Ascending aorta (tissue), 2 donors: Measurements from ENCODE around the gene C6orf47. TPM values are rescaled to one million over a fixed set of nuclear protein-coding genes. Genes with fewer than 3 reads are reported as not detected.

Experiments used
- DNase-seq, 2 donors: peaks; one replicate each; pipeline ENCODE4 v3.0.0-alpha.2; 2019; ENCODE audit warnings: low spot score in 2 of 2
- H3K27ac ChIP-seq, 2 donors: fragments of 200-600 bp; sonication (generic); one replicate each; pipeline ENCODE4 v1.5.1; 2016 to 2017; ENCODE audit warnings: mild to moderate bottlenecking in 1 of 2
- H3K27me3 ChIP-seq: fragments of 200-600 bp; sonication (generic); one replicate; pipeline ENCODE4 v1.5.1; 2017
- H3K36me3 ChIP-seq, 2 donors: fragments of 200-600 bp; sonication (generic); one replicate each; pipeline ENCODE4 v1.5.1; 2016
- H3K4me1 ChIP-seq, 2 donors: fragments of 200-600 bp; sonication (generic); one replicate each; pipeline ENCODE4 v1.5.1; 2016 to 2017; ENCODE audit warnings: mild to moderate bottlenecking in 1 of 2
- H3K4me3 ChIP-seq, 2 donors: fragments of 200-600 bp; sonication (generic); one replicate each; pipeline ENCODE4 v1.5.1; 2016 to 2017; ENCODE audit warnings: mild to moderate bottlenecking in 1 of 2
- H3K9me3 ChIP-seq, 2 donors: fragments of 200-600 bp; sonication (generic); one replicate each; pipeline ENCODE4 v1.5.1; 2016
- CTCF ChIP-seq, 3 experiments: fragments of 200-600 bp in 2 of 3; fragments of 450-650 bp in 1 of 3; sonication (generic) in 2 of 3; IDR thresholded peaks; one replicate each; pipeline ENCODE4 v1.5.1; 2016 to 2019; ENCODE audit warnings: antibody characterized with exemption in 3 of 3, mild to moderate bottlenecking in 1 of 3, moderate library complexity in 1 of 3
- intact Hi-C: fragments of 100-400 bp; cut with DNase I; formaldehyde crosslinking; loops from one replicate; pipeline ENCODE4 v1.15.1; 2023
- total RNA-seq: library from RNA; depleted of rRNA; stranded (reverse); fragments of >200 nt; gene quantifications from one replicate; pipeline ENCODE4 v1.1.0, GENCODE V29; 2016

C6orf47 gene
- total RNA-seq, 1 donor from 2014 or later = 20.9 TPM

GRCh38 chr6:31657406-31658157 lies 3.0 kb downstream of the C6orf47 start:
- DNase-seq = no peak
- Histone ChIP-seq H3K4me1 (peaks cover 11 to 34% of the 10 kb centered on the region in 2 donors), H3K4me3 (no peak overlapping the region), H3K27me3 (no peaks in the 10 kb centered on the region), H3K36me3 (peaks cover 7 to 24% of the 10 kb centered on the region in 2 donors), H3K27ac (peak overlapping the region in 1 of 2 donors; percentile 14), H3K9me3 (no peaks in the 10 kb centered on the region)
- no peak for TF ChIP-seq CTCF (IDR thresholded peaks at IDR 0.05)
- intact Hi-C loops = no loop called here

GRCh38 chr6:31655349-31656237 lies 5.0 kb downstream of the C6orf47 start, which contains the start of gene APOM:
TSS of gene APOM (plus strand) at chr6:31655894. CDS start at chr6:31655967, 73 bp downstream.
- no peak for TF ChIP-seq CTCF (IDR thresholded peaks at IDR 0.05)
- Histone ChIP-seq H3K36me3 (peaks cover 0 to 18% of the 10 kb centered on the region in 2 donors), H3K27me3 (no peaks in the 10 kb centered on the region), H3K9me3 (no peaks in the 10 kb centered on the region), H3K4me3 (no peak within 1 kb of the TSS), H3K4me1 (peaks cover 11 to 33% of the 10 kb centered on the region in 2 donors), H3K27ac (no peak within 1 kb of the TSS)
- DNase-seq = no peak
- intact Hi-C loops = no loop called here

- Histone ChIP-seq H3K9me3 (no peaks in the 10 kb centered on the region), H3K36me3 (peaks cover 0 to 19% of the 10 kb centered on the region in 2 donors), H3K4me3 (no peak overlapping the region), H3K27ac (no peak overlapping the region), H3K27me3 (no peaks in the 10 kb centered on the region), H3K4me1 (peaks cover 11 to 35% of the 10 kb centered on the region in 2 donors)
- no peak for TF ChIP-seq CTCF (IDR thresholded peaks at IDR 0.05)
- intact Hi-C loops = no loop called here
- DNase-seq = no peak
Observed at GRCh38 chr6:31654574-31655348, 5.8 kb downstream of the C6orf47 start.

GRCh38 chr6:31652925-31653724 lies 7.5 kb downstream of the C6orf47 start:
- intact Hi-C loops = loop anchor here (1.0 to 2.0 kb wide), 3 partner anchors 12 to 106 kb away; partner anchors contain the start of genes ATP6V1G2, NFKBIL1 and PRRC2A
- Histone ChIP-seq H3K4me1 (peaks cover 4 to 19% of the 10 kb centered on the region in 2 donors), H3K9me3 (no peaks in the 10 kb centered on the region), H3K36me3 (peaks cover 16 to 34% of the 10 kb centered on the region in 2 donors), H3K4me3 (peak overlapping the region; percentile 70 to 86), H3K27ac (peak overlapping the region; percentile 93 to 98), H3K27me3 (no peaks in the 10 kb centered on the region)
- TF ChIP-seq CTCF (IDR thresholded peaks at IDR 0.05) = peak in 1 of 3 experiments; percentile 26
- DNase-seq = peak; percentile 56 to 96
